Measurements from ENCODE around the gene USP6NL. TPM values are rescaled to one million over a fixed set of nuclear protein-coding genes. Genes with fewer than 3 reads are reported as not detected.

The USP6NL gene
- total RNA-seq, 1 donor from 2014 or later: 23.2 TPM

DNA sequence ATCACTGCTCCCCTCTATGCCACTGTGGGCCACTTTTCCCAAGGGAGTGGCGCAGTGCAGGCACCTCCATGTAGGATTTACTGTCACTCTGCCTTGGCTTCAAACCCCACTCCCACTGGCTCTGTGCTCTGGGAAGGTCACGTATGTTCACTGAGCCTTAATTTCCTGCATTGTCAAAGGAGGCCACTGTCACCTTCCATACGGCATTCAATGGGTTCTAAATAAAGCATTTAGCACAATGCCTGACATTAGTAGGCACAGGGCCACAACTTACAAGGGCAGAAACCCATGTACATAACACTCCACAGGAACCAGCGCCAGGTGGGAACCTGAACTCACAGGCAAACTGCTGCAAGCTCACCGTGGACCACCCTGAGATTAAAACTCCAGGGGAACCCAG, 196.4 kb downstream of the USP6NL start:
- no peak for DNase-seq (ENCODE audit: low spot score)

DNA sequence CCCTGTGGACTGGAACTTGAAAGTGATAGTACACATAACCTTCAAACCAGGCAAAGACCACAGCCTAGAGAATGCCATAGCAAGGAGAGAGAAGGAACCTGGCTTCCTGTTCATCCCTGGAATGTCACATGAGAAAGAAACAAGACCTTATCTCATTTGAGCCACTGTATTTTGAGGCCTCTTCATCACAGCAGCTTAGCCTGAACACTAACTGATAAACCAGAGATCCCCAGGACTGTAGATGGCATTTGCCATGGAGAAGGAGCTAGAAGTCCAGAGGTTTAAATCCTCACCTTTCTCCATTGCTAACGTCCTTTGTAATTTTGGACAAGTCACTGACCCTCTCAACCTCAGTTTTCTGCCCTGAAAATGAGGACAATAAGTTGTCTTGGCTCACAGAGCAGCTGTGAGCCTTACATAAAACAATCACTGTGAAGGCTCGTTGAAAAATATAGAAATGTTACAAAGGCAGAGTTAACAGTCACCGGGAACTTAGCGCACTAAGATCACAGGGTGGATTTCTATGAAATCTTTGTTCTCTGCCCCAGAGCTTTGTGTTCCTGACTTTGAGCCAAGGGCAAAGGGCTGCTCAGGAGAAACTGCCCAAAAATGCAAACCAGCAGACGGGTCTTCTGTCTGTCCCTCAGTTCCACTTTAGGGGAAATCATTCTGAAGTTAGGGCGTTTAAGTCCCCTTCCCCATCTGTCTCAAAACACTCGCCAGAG, 197.0 kb downstream of the USP6NL start:
- no peak for DNase-seq (ENCODE audit: low spot score)

DNA sequence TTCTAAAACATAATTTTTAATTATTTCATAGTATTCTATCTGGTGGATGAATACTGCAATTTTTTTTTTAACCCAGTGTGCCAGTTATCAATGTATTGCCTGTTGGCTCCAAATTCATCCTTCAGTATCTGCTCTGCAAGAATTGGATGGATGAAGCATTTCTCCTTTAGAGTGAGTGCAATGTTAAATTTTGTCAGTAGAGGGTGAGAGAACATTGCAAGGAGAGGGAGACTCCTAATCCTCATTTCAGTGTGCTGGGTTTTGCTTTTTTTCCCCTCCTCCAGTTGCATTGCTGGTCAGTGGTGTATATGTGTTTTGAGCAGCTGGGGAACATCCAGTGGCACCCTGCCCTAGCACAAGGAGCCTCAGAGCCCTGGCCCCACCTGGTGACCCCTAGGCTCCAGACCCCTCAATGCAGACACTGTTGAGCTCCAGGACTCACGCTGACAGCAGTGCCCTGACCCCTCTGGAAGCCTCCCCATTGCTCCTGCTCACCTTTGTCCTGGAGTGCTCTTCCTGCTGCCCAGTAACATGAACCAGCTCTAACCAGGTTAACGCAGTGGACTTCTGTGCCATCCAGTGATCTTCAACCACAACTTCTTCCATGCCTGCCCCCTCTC, 199.4 kb downstream of the USP6NL start:
- no peak for DNase-seq (ENCODE audit: low spot score)

DNA sequence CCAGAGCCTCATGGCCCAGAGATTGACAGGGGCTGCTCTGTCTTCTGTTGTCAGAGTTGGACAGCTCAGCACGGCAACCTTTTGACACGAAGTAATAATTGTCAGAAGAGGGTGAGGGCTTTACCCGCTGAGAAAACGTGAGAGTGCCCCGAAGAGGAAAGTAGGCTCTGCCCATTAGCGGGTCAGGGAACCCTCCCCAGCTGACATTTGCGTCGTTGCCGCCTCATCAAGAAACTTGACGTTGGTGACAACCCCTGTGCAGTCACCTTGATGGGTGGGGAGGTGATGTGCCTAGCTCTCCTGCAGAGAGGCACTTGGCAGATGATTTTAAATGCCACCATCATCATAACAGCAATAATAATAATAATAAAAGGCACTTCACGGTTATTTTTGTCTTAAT, 202.1 kb downstream of the USP6NL start:
- no peak for DNase-seq (ENCODE audit: low spot score)

DNA sequence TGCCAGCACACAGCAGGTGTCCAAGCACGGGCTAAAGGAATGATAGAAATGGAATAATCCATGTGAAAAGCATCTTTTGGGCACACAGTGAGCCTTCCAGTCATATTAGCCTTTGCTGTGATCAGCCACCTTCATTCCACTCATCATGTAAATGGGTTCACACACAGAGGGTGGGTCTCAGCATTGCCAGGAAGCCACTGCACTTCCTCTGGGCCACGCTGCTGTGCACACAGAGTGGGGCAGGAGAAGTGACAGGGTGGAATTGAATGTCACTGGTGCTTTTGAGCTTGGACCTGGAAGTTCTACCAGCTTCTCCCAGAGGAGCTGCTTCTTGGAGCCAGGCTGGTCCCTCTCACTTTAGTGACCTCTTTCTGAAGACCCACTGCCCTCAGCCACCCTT, 203.5 kb downstream of the USP6NL start:
- DNase-seq (ENCODE audit: low spot score): no peak

DNA sequence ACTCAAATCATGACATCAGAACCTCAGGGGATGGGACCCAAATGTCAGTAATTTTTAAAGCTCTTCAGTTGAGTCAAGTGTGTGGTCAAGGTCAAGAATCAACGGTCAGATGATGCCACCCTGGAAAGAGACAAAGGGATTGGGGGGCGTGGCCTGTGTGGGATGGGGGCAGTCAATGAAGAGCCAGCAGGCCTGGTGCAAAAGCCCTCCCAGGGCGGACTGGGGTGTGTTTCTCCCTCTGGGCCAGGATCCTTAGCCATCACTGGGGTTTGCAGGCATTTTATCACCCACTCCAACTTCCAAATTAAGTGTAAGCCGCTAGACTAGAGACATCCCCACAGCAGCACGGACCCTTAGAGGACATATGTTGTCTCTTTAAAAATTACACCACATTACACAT, 204.7 kb downstream of the USP6NL start:
- DNase-seq (ENCODE audit: low spot score): no peak

DNA sequence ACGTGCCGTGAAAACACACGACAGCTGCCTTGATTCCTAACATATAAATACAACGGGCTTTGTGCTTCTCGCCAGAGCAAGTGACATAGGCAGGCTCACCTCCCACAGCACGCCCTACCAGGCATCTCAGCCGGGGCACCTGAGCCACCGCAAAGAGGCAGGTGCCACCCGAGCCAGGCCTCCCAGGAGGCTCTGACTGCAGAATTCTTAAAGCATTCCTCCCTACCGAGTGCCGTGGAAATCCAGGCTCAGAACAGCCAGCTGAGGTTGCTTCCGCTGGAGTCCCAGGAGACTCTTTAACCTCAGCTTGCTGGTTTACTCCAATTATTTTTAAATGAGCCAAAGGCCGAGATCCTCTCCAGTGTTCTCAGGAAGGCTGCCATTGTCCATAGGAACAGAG, 206.5 kb downstream of the USP6NL start:
- DNase-seq (ENCODE audit: low spot score): no peak

Other genes starting within 250 kb of the USP6NL start
- gene ECHDC3, start 130.7 kb upstream of the USP6NL start, total RNA-seq: 13.3 TPM
- gene PROSER2, start 211.7 kb upstream of the USP6NL start, total RNA-seq: 21.5 TPM